H9 (cell line): ENCODE results near the gene LDB2. TPM values are rescaled to one million over a fixed set of nuclear protein-coding genes. Genes with fewer than 3 reads are reported as not detected.

ENCODE experiments used
- DNase-seq: peaks from one replicate; pipeline ENCODE4 v3.0.0-alpha.2; 2017
- H2AFZ ChIP-seq: one replicate; pipeline ENCODE4 v1.6.1; 2013; ENCODE audit warnings: mild to moderate bottlenecking, low read length, control low read depth, moderate library complexity
- H2AK5ac ChIP-seq: 2 replicates; pipeline ENCODE4 v1.6.1; 2013; ENCODE audit warnings: low read length, control low read depth, mixed read lengths; ENCODE audit not compliant: insufficient read length
- H2BK120ac ChIP-seq: one replicate; pipeline ENCODE4 v1.6.1; 2013; ENCODE audit warnings: low read depth, mild to moderate bottlenecking, low read length, control low read depth, inconsistent platforms; ENCODE audit not compliant: poor library complexity, severe bottlenecking
- H2BK12ac ChIP-seq: 2 replicates; pipeline ENCODE4 v1.6.1; 2013; ENCODE audit warnings: low read length, control low read depth, mixed read lengths, low read depth; ENCODE audit not compliant: insufficient read length
- H2BK15ac ChIP-seq: 2 replicates; pipeline ENCODE4 v1.6.1; 2013; ENCODE audit warnings: low read depth, low read length, control low read depth
- H2BK20ac ChIP-seq: one replicate; pipeline ENCODE4 v1.6.1; 2013; ENCODE audit warnings: low read depth, mild to moderate bottlenecking, low read length, control low read depth, inconsistent platforms; ENCODE audit not compliant: poor library complexity, severe bottlenecking
- H2BK5ac ChIP-seq: 2 replicates; pipeline ENCODE4 v1.6.1; 2013; ENCODE audit warnings: low read length, control low read depth, mixed read lengths; ENCODE audit not compliant: insufficient read length
- H3K14ac ChIP-seq: 2 replicates; pipeline ENCODE4 v1.6.1; 2013; ENCODE audit warnings: low read length, control low read depth; ENCODE audit not compliant: insufficient read depth
- H3K18ac ChIP-seq: 2 replicates; pipeline ENCODE4 v1.6.1; 2013; ENCODE audit warnings: low read depth, mild to moderate bottlenecking, mixed read lengths, low read length, control low read depth; ENCODE audit not compliant: insufficient read length
- H3K23ac ChIP-seq: 2 replicates; pipeline ENCODE4 v1.6.1; 2013; ENCODE audit warnings: low read length, control low read depth, mixed read lengths, low read depth; ENCODE audit not compliant: insufficient read length
- H3K23me2 ChIP-seq: 2 replicates; pipeline ENCODE4 v1.6.1; 2013; ENCODE audit warnings: low read depth, mild to moderate bottlenecking, mixed read lengths, low read length, control low read depth; ENCODE audit not compliant: insufficient read length, poor library complexity, severe bottlenecking
- H3K27ac ChIP-seq: 2 replicates; pipeline ENCODE4 v1.5.1; 2013; ENCODE audit warnings: low read length, control low read depth, mixed read lengths, low read depth; ENCODE audit not compliant: insufficient read length
- H3K27me3 ChIP-seq: 2 replicates; pipeline ENCODE4 v1.6.1; 2013; ENCODE audit warnings: low read length, control low read depth, inconsistent platforms; ENCODE audit not compliant: insufficient read depth
- H3K4ac ChIP-seq: 2 replicates; pipeline ENCODE4 v1.6.1; 2013; ENCODE audit warnings: low read depth, mild to moderate bottlenecking, control low read depth, inconsistent platforms, low read length, moderate library complexity
- H3K4me1 ChIP-seq: 2 replicates; pipeline ENCODE4 v1.6.1; 2013; ENCODE audit warnings: low read length, control low read depth, inconsistent platforms; ENCODE audit not compliant: insufficient read depth
- H3K4me2 ChIP-seq: 2 replicates; pipeline ENCODE4 v1.6.1; 2013; ENCODE audit warnings: low read length, control low read depth, mixed read lengths; ENCODE audit not compliant: insufficient read length, insufficient read depth
- H3K56ac ChIP-seq: 2 replicates; pipeline ENCODE4 v1.6.1; 2013; ENCODE audit warnings: low read depth, mild to moderate bottlenecking, mixed read lengths, low read length, control low read depth; ENCODE audit not compliant: insufficient read length
- H3K79me1 ChIP-seq: 2 replicates; pipeline ENCODE4 v1.6.1; 2013; ENCODE audit warnings: low read depth, mild to moderate bottlenecking, moderate library complexity, low read length, control low read depth, inconsistent platforms; ENCODE audit not compliant: insufficient read depth, poor library complexity, severe bottlenecking
- H3K79me2 ChIP-seq: 2 replicates; pipeline ENCODE4 v1.6.1; 2013; ENCODE audit warnings: low read length, control low read depth, inconsistent platforms; ENCODE audit not compliant: insufficient read depth
- H3K9ac ChIP-seq: 2 replicates; pipeline ENCODE4 v1.6.1; 2013; ENCODE audit warnings: low read length, control low read depth, mixed read lengths; ENCODE audit not compliant: insufficient read length; ENCODE audit errors: extremely low read depth
- H3K9me3 ChIP-seq: one replicate; pipeline ENCODE4 v1.6.1; 2013; ENCODE audit warnings: low read depth, low read length, inconsistent platforms; ENCODE audit not compliant: control insufficient read depth
- H3T11ph ChIP-seq: one replicate; pipeline ENCODE4 v1.6.1; 2013; ENCODE audit warnings: mild to moderate bottlenecking, low read length, control low read depth, inconsistent platforms
- H4K20me1 ChIP-seq: one replicate; pipeline ENCODE4 v1.6.1; 2013; ENCODE audit not compliant: control insufficient read depth, insufficient read length, insufficient read depth
- H4K5ac ChIP-seq: 2 replicates; pipeline ENCODE4 v1.6.1; 2013; ENCODE audit warnings: low read depth, mild to moderate bottlenecking, mixed read lengths, low read length, control low read depth; ENCODE audit not compliant: insufficient read length
- H4K8ac ChIP-seq: replicated peaks from 2 replicates; pipeline ENCODE4 v1.6.1; 2013; ENCODE audit warnings: low read length, control low read depth, mixed read lengths, low read depth; ENCODE audit not compliant: insufficient read length
- H4K91ac ChIP-seq: 2 replicates; pipeline ENCODE4 v1.6.1; 2013; ENCODE audit warnings: low read depth, mild to moderate bottlenecking, moderate library complexity, mixed read lengths, low read length, control low read depth; ENCODE audit not compliant: insufficient read length
- H3K27ac Mint-ChIP-seq, 3 experiments: 2 replicates in 2 of 3; 3 replicates in 1 of 3; pipeline ENCODE4 v1.8.0; 2020 to 2021; ENCODE audit warnings: mixed read lengths in 3 of 3, mild to moderate bottlenecking in 1 of 3, moderate library complexity in 1 of 3
- H3K27me3 Mint-ChIP-seq: 2 replicates; pipeline ENCODE4 v1.8.0; 2021; ENCODE audit warnings: low read depth, mild to moderate bottlenecking, moderate library complexity, mixed read lengths
- H3K36me3 Mint-ChIP-seq, 3 experiments: 2 replicates in 2 of 3; 3 replicates in 1 of 3; pipeline ENCODE4 v1.8.0; 2020 to 2021; ENCODE audit warnings: low read depth in 3 of 3, mixed read lengths in 3 of 3; ENCODE audit not compliant: insufficient read depth in 1 of 3
- H3K4me1 Mint-ChIP-seq, 2 experiments: 2 replicates each; pipeline ENCODE4 v1.8.0; 2020; ENCODE audit warnings: mixed read lengths in 2 of 2
- H3K4me3 Mint-ChIP-seq, 2 experiments: 2 replicates in 1 of 2; 3 replicates in 1 of 2; pipeline ENCODE4 v1.8.0; 2020 to 2021; ENCODE audit warnings: mild to moderate bottlenecking in 2 of 2, mixed read lengths in 2 of 2, moderate library complexity in 1 of 2
- H3K9me3 Mint-ChIP-seq, 2 experiments: 2 replicates in 1 of 2; 3 replicates in 1 of 2; pipeline ENCODE4 v1.8.0; 2020; ENCODE audit warnings: mild to moderate bottlenecking in 2 of 2, mixed read lengths in 2 of 2, moderate library complexity in 1 of 2
- WGBS: extraction: QIAGEN DNeasy Blood & Tissue Kit; methylation state at CpG from one replicate; pipeline ENCODE4 v1.1.7; 2013; ENCODE audit warnings: missing lambda C conversion rate, low lambda C conversion rate, mixed read lengths; ENCODE audit not compliant: insufficient read length; ENCODE audit errors: extremely low coverage; 5-methylcytosine and 5-hydroxymethylcytosine counted together
- total RNA-seq: library from RNA; stranded (reverse); gene quantifications from 2 replicates; pipeline ENCODE4 v1.2.1, GENCODE V29; 2021
- TF ChIP-seq, protein P1 (sequence below): fragments of 200-600 bp; sonication (generic); conservative IDR thresholded peaks from 3 replicates; pipeline ENCODE4 v1.8.0; 2021; ENCODE audit warnings: antibody characterized with exemption, mild to moderate bottlenecking

LDB2 gene
- total RNA-seq, 1 experiment from 2014 or later = 22.5 TPM

DNA sequence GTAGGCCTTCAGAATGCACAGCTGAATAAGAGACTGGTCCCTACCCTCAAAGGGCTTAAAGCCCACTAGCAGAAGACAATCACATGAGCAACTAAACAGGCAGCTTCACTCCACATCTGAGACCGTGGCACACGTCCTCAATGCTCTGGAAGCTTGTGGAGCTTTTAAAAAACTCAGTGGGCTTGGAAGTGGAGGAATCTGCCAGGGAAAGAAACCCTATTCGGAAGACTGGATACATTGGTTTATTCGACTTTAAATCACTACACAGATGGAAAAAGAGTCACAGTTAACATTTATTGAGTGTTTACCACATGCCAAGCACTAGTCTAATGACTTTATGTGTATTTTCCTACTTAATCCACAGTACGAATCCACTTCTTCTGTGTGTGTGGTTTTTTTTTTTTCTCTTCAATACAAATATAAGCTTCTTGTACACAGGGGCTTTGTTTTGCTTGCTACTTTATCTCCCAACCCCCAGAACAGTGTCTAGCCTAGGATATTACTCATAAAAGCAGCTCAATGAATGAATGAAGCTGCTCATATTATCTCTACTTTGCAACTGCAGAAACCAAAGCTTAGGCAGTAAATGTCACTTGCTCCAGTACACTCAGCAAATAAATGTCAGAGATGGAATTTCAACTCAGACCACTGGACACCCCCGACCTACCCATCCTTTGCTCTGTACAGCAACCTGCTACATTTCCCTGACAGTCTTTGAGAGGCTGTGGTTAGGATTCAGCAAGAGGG, 137.7 kb downstream of the LDB2 start:
- no peaks in the 10 kb centered on the region for H3K9me3 Mint-ChIP-seq

More for the DNA sequence above, 137.7 kb downstream of the LDB2 start:
- Histone ChIP-seq H3K79me2 (no peaks in the 10 kb centered on the region), H3T11ph (no peak overlapping the region), H3K23me2 (no peaks in the 10 kb centered on the region), H2AFZ (no peak overlapping the region), H3K79me1 (no peaks in the 10 kb centered on the region), H3K27ac (no peak overlapping the region), H2BK15ac (no peak overlapping the region), H3K9me3 (no peaks in the 10 kb centered on the region), H3K4me1 (0 out of 2 replicates have a peak, but pooled peaks cover 3% of the 10 kb centered on the region), H2AK5ac (no peak overlapping the region), H2BK20ac (no peak overlapping the region), H2BK5ac (no peak overlapping the region), H4K5ac (no peak overlapping the region), H3K4ac (no peak overlapping the region), H3K18ac (no peak overlapping the region), H3K4me2 (no peak overlapping the region), H3K56ac (no peak overlapping the region), H2BK120ac (no peak overlapping the region), H3K27me3 (no peaks in the 10 kb centered on the region), H4K91ac (no peak overlapping the region), H3K9ac (no peak overlapping the region), H4K8ac (no peak overlapping the region), H3K23ac (no peak overlapping the region), H2BK12ac (no peak overlapping the region), H3K14ac (no peak overlapping the region), H4K20me1 (no peaks in the 10 kb centered on the region)
- Mint-ChIP-seq H3K27ac (no peak overlapping the region), H3K4me1 (peaks cover 25 to 27% of the 10 kb centered on the region in 2 experiments), H3K4me3 (no peak overlapping the region), H3K27me3 (no peaks in the 10 kb centered on the region), H3K36me3 (peaks cover 2 to 6% (median 3%) of the 10 kb centered on the region in 3 experiments; a peak in 5 of 7 replicates)
- no CpG with 5 or more reads among the region's 6 CpGs for WGBS
- DNase-seq = no peak
- TF ChIP-seq, protein P1, sequence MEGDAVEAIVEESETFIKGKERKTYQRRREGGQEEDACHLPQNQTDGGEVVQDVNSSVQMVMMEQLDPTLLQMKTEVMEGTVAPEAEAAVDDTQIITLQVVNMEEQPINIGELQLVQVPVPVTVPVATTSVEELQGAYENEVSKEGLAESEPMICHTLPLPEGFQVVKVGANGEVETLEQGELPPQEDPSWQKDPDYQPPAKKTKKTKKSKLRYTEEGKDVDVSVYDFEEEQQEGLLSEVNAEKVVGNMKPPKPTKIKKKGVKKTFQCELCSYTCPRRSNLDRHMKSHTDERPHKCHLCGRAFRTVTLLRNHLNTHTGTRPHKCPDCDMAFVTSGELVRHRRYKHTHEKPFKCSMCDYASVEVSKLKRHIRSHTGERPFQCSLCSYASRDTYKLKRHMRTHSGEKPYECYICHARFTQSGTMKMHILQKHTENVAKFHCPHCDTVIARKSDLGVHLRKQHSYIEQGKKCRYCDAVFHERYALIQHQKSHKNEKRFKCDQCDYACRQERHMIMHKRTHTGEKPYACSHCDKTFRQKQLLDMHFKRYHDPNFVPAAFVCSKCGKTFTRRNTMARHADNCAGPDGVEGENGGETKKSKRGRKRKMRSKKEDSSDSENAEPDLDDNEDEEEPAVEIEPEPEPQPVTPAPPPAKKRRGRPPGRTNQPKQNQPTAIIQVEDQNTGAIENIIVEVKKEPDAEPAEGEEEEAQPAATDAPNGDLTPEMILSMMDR = no peak
